GM21529 (cell line): Measurements from ENCODE around the gene MAN1A2.
"Not testable (repeated sequence)": the region's sequence is repeated elsewhere in the genome, so short reads cannot be mapped to it uniquely, and the experiment has no call there.

Experiments used
- ATAC-seq: cut with Tn5 transposase; IDR thresholded peaks from one replicate; pipeline ENCODE4 v1.9.1; 2021; ENCODE audit not compliant: unreplicated experiment

Gene MAN1A2

DNA sequence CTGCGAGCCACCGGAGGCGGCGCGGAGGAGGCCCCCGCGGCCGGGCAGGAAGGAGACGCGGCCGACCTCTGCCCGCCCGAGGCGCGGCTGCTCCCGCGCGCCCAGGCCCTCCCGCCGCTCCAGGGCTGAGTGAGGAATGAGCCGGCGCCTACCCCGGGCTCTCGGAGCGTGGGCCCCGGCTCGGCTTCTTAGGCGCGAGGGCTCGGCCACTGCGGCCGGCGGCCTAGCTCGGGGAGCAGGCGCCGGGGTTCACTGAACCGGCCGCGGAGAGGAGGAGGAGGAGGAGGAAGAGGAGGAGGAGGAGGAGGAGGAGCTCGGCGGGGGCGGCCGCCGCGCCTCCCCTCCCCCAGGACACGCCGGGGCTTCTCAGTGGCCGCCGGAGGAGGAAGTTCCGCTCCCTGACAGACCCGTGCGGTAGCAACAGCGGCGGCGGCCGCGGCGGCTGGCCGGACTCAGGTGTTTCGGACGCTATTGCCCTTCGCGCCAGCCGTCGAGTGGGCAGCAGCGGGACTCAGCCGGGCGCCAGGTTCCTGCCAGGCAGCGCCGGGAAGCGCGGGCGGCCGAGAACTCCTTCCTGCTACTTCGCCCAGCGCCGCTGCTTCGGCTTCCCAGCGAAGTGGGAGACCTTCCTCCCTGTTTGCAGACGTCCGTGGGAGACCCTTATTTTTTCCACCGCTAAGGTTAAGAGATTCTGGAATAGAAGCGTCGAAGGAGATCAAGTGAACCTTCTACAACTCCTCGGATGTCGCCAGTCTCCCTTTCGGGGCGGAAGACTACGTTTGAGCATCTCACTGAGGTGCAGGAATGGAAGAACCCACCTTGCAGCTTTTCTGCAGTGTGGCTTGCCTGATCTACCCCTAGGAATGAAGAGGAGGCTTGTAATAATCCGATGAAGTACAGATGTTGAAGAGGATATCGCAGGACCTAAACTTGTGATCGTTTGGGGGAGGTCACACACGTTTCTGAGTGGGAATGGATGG, at the start of gene MAN1A2:
Gene MAN1A2 (plus strand): TSS at position 404 of the 980 bp plus-strand sequence. CDS start 735 bp downstream, outside the sequence.
- peak; percentile 62 for ATAC-seq

GRCh38 chr1:117318011-117318410, 49.2 kb upstream of the MAN1A2 start:
- no peak for ATAC-seq

- no peak for ATAC-seq
Measured at GRCh38 chr1:117318426-117318825, 48.8 kb upstream of the MAN1A2 start.

DNA sequence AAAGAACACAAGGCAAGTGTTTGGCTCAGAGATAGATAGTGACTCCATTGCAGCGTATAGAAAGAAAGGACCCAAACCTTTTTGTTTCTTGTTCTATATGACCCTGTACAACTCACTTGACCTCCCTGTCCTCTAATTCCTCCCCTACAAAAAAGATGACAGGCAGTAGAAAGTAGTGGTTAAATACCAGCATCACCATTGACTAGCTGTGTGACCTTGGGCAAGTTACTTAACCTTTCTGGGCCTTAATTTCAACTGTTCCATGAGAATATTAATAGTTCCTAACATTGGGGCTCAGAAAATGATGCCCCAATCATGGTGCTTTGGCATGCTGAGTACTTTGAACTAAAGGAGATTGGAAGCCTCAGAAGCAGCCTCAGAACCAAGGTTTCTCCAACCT, 46.7 kb upstream of the MAN1A2 start:
- no peak for ATAC-seq

- no peak for ATAC-seq
Measured at GRCh38 chr1:117321680-117322609, 45.3 kb upstream of the MAN1A2 start.

GRCh38 chr1:117324357-117324756, 42.9 kb upstream of the MAN1A2 start:
- ATAC-seq: no peak

GRCh38 chr1:117326035-117326434, 41.2 kb upstream of the MAN1A2 start:
- not testable (repeated sequence) for ATAC-seq

GRCh38 chr1:117327011-117327410, 40.2 kb upstream of the MAN1A2 start:
- no peak for ATAC-seq

DNA sequence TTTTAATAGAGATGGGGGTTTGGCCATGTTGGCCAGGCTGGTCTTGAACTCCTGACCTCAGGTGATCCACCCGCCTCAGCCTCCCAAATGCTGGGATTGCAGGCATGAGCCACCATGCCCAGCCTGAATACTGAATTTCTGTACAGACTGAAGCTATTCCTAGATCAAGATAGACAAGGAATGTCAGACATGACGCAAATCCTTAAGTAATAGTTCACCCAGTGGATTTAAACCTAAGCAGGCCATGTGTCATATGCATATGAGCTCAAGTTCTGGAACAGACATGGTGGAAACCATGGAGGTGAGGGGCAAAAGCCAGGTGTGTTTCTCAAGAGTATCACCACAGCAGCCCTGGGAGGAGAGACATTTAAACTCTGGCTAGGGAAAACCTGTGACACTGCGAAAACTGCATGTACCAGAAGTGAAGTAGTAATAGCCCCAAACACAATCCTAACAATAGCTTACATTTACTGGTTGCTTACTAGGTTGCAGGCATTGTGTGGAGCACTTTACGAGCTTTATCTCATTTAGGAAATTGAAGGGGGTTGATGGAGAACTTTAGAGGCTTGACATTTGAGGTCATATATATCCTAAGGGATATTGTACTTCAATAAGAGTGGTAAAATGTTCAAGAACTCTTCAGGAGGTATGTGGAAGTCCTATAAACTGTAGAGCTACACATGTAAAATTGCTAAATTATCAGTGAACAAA, 31.7 kb upstream of the MAN1A2 start:
- ATAC-seq: no peak

DNA sequence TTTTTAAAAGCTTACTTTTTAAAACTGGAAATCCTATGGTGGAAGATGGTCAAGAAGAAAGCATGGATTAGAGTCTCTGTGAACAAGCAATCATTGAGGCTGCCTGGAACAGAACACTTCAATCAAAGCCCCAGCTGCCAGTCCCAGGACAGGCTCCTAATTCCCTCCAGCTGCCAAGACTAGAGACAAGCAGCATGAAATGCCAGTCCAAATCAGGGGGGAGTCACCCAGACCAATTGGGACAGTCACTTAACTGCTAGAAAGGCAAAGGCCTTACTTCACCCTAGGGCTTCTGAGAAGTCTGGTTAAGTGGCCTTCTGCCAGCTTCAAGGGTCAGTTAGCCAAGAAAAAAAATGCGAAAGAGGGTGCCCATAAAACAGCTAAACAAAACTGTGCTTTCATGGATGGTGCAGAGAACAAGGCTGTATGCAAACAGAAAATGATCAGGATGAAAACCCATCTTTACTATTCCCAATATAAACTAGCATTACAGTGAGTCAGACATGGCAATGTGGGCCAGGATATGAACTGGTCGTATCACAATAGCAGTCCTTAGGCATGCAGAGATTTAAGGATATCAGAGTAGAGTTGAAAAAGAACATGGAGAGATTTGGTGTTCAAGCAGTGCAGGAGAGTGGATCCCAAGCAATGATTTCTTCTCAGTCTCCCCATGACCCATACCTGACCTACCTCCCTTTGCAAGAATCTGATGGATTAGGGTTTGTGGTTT, 31.0 kb upstream of the MAN1A2 start:
- no peak for ATAC-seq

- ATAC-seq: no peak
Measured at GRCh38 chr1:117339866-117340700, 27.2 kb upstream of the MAN1A2 start.

DNA sequence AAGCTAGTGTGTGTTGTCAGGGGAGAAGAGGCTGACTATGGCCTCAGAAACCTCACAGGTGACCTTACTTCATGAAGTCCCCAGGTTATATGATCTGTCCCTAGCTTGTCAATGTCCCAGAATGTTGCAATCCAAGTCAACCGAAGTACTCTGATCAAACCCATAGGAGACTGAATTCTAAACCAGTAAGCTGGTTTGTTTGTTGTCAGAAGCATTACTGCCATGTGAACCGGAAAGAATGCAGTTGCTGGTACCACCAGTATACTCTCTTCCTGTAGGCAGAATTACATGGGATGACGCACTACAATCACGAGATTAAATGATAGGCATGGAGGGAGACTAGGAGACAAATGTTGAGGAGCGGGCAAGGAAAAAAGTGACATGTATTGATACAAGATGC, 26.1 kb upstream of the MAN1A2 start:
- ATAC-seq: no peak

DNA sequence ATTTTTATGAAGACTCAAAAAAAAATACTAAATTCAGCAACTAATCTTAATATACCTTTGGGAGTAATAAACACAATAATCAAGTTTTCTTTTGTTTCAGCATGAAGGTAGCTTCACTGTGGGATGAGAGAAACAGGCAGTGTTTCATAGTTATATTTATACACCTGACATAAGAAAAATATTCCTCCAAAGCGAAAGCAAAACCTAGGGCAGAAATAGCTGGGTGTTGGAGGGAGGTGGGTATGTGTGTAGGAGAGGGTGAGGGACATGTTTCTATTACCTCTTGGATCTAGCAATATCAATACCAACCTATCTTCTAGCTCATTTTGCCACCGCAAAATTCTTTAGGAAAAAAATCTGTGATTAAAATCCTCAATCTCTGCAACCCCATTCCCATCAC, 24.9 kb upstream of the MAN1A2 start:
- ATAC-seq: no peak

- no peak for ATAC-seq
Measured at GRCh38 chr1:117346206-117346928, 20.9 kb upstream of the MAN1A2 start.

DNA sequence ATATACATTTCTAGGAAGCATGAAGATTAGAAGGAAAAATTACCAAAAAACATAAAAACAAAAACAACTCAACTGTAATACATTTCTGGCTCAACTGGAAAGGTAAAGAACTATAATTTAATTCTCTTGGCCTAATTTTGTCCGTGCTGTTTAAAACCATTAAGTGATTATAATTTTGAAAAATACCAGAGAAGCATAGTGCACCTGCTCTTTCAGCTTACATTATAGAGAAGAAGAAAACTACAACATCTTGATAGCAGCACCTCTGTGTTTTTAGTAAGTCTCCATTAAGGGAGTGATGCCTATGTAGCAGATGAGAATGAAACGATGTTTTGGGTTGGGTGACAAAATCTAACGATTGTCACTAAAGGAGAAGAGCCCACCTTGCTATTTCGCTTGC, 19.3 kb upstream of the MAN1A2 start:
- no peak for ATAC-seq

- ATAC-seq: not testable (repeated sequence)
Measured at GRCh38 chr1:117352695-117353094, 14.6 kb upstream of the MAN1A2 start.

GRCh38 chr1:117357833-117358603, 9.2 kb upstream of the MAN1A2 start:
- ATAC-seq: not testable (repeated sequence)

DNA sequence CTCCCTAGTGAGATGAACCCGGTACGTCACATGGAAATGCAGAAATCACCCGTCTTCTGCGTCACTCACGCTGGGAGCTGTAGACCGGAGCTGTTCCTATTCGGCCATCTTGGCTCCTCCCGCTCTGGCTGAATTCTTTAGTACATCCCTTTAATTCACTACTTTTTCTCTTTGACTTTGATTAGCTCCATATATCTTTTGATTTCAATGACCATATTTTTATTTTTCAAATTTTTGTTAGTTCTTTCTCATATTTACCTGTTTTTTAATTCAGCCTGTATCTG, 8.7 kb upstream of the MAN1A2 start:
- ATAC-seq: not testable (repeated sequence)
